HG02588 (cell line): Measurements from ENCODE around the gene NAALADL1.
"Not testable (repeated sequence)": the region's sequence is repeated elsewhere in the genome, so short reads cannot be mapped to it uniquely, and the experiment has no call there.

ENCODE experiments used
- ATAC-seq: cut with Tn5 transposase; IDR thresholded peaks from one replicate; pipeline ENCODE4 v1.9.1; 2021; ENCODE audit warnings: mild to moderate bottlenecking, moderate library complexity; ENCODE audit not compliant: unreplicated experiment

NAALADL1 gene

GRCh38 chr11:65051398-65051858, 6.9 kb downstream of the NAALADL1 start:
- ATAC-seq = no peak

GRCh38 chr11:65047581-65048422, 10.6 kb downstream of the NAALADL1 start:
- ATAC-seq = no peak

- no peak for ATAC-seq
Measured at GRCh38 chr11:65045728-65046127, 12.6 kb downstream of the NAALADL1 start.

- no peak for ATAC-seq
Measured at GRCh38 chr11:65045061-65045460, 13.3 kb downstream of the NAALADL1 start.

- ATAC-seq = no peak
Measured at GRCh38 chr11:65043881-65044501, 14.4 kb downstream of the NAALADL1 start.

GRCh38 chr11:65042891-65043290, 15.5 kb downstream of the NAALADL1 start:
- ATAC-seq = no peak

- peak; percentile 80 for ATAC-seq
Measured at GRCh38 chr11:65040847-65041622, 17.3 kb downstream of the NAALADL1 start, which contains the start of gene SAC3D1. TSS of gene SAC3D1 (plus strand) at chr11:65041210. CDS start at chr11:65041293, 83 bp downstream.

- ATAC-seq = no peak
Measured at GRCh38 chr11:65040520-65040846, 17.9 kb downstream of the NAALADL1 start.

- no peak for ATAC-seq
Measured at GRCh38 chr11:65036931-65037330, 21.4 kb downstream of the NAALADL1 start.

- ATAC-seq = no peak
Measured at GRCh38 chr11:65035579-65035978, 22.8 kb downstream of the NAALADL1 start.

GRCh38 chr11:65034423-65034822, 23.9 kb downstream of the NAALADL1 start:
- ATAC-seq = no peak

GRCh38 chr11:65032216-65032615, 26.1 kb downstream of the NAALADL1 start:
- ATAC-seq = no peak

GRCh38 chr11:65027213-65028067, 30.9 kb downstream of the NAALADL1 start, which contains the start of gene SNX15:
TSS of gene SNX15 (plus strand) at chr11:65027439. CDS start at chr11:65027538, 99 bp downstream.
- ATAC-seq = peak; percentile 83

GRCh38 chr11:65026810-65027209, 31.5 kb downstream of the NAALADL1 start:
- ATAC-seq = no peak

- ATAC-seq = not testable (repeated sequence)
Measured at GRCh38 chr11:65023502-65023901, 34.9 kb downstream of the NAALADL1 start.

- ATAC-seq = no peak
Measured at GRCh38 chr11:65021509-65021908, 36.8 kb downstream of the NAALADL1 start.

GRCh38 chr11:65021003-65021402, 37.4 kb downstream of the NAALADL1 start:
- no peak for ATAC-seq

- no peak for ATAC-seq
Measured at GRCh38 chr11:65019824-65020223, 38.5 kb downstream of the NAALADL1 start.

- no peak for ATAC-seq
Measured at GRCh38 chr11:65017937-65018336, 40.4 kb downstream of the NAALADL1 start.

GRCh38 chr11:65016705-65017104, 41.6 kb downstream of the NAALADL1 start:
- no peak for ATAC-seq
